HUDEP-2 (cell line): ENCODE data around the gene KCTD8.
"Not testable (repeated sequence)": the region's sequence is repeated elsewhere in the genome, so short reads cannot be mapped to it uniquely, and the experiment has no call there.

Experiments used
- DNase-seq, 76 experiments: peaks; one replicate each; lab custom pipeline; 2025; ENCODE audit not compliant: unreplicated experiment in 76 of 76; lab: John Stamatoyannopoulos, UW

The KCTD8 gene

GRCh38 chr4:44167766-44168165 is 280.8 kb downstream of the KCTD8 start:
- not testable (repeated sequence) for DNase-seq

GRCh38 chr4:44165938-44166337 is 282.7 kb downstream of the KCTD8 start:
- DNase-seq: no peak

DNA sequence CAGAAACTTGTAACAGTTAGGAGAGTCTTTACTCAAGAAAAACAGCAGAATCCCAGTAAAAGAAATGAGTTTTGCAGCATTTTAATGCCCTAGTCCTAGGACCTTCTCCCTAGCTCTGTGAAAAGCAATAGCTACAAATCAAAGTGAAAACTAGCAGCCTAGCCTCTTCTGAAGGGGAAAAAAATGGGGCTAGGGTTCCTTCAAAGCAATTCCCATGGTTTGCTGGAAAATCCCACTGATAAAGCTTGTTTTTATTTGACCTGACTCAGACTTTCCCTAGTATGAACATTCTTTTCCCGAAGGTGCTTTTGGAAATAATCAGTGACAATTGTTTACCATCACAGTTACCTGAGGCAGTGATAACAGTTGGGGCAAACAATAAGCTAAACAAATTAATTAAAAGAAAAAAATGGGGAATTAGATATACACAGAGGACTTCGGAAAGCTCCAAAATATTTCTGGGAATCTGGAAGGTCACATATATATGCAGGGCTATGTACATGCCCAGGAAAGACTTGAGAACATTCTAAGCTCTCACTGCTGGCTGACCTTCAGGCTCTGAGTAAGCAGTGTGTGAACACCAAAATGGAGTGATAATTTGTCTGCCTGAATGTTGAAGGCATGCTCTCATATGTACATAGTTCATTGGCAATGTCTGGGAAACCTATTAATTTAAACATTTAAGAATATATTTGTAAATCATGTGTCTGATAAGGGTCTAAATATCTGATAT is 285.9 kb downstream of the KCTD8 start:
- DNase-seq: no peak

- no peak for DNase-seq
Measured at GRCh38 chr4:44161756-44162155, 286.9 kb downstream of the KCTD8 start.

DNA sequence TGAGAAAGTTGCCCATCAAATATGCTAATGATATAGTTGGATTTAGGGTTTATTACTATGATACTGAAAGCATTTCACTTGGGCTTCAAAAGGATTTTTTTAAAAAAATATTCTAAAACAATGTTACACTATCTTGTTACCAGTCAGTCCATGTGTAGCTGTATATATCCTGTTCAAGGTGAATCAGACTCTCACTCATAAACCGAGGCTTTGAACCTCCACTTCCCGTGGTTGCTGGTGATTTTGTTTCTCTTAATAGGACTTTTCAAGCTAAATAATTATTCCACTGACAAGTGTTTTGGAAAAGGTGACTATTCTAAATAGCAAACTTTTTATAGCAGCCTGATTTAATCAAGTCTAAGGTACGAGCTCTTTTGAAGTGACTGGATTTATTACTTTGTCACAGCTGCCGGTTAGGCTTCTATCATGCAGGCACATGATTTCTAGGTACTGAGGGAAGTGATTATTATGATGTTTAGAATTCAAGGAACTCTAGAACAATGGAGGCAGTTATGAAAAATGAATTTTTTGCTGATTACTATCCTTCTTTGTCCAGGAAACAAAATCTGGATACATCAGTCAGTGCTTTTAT is 287.7 kb downstream of the KCTD8 start:
- DNase-seq: no peak

DNA sequence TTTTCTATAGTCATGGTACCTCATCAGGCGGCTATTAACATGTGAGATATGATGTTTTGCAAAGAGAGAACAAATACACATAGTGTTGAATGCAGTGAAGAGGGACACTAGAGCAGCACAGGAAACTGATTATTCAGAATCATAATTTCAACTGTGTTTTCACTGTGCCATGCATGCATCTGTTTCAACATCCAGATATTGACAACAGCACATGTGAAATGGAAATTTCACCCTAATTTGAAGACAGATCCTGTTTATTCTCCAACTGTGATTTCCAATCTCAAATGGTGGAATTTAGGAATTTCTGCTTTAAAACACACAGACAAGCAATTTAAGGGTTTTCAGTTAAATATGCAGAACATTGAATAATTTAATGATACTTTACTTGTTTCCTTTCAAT is 288.6 kb downstream of the KCTD8 start:
- DNase-seq: no peak

DNA sequence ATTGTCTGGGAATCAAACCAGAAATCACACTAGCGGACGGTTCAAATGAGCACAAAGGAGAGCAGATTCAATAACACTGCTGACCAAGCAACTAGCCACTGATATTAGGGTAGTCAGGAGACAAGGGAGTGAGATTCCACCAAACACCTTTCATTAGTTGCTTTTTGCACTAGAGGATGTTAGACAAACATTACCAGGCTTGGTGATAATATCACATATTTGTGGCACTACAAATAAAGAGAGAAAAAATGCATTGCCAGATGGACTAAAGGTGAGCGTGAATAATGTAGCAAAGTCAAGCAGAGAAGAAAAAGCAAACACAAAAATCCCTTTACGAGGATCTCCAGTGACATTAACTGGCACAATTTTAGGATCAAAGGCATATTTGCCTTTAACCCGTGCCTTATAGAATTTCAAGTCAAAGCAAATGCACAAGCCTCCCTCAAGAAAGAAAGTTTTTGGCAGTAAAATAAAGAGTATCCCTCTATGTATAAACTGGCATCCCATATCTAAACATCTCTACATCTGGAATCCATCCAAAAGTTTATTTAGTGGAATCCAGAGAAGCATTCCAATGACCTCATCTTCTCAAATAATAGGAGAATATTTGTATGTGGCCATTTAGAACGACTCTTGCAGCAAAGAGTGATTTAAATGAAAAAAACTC is 290.9 kb downstream of the KCTD8 start:
- no peak for DNase-seq

DNA sequence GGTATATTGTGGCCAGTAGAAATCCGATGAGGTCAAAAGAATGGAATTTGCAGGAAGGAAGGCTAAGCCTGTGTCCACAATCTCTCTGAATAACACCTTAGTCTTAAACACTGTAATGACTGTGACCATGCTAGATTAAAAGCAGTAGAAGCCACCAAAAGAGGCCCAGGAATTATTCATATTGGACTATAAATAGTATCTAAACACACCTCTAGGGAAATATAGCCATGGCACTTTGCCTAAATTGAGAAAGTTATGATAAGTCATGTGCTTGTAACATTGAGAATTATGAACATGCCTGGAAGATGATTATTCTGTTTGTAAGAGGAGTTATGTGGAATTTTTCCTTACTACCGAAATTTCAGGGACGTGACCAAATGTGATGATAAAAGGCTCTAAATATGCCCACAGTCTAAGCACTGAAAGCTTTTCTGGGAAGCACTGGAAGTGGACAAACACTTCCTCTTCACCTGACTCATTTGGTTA is 298.5 kb downstream of the KCTD8 start:
- DNase-seq: no peak

- DNase-seq: no peak
Measured at GRCh38 chr4:44149282-44149681, 299.3 kb downstream of the KCTD8 start.

- DNase-seq: no peak
Measured at GRCh38 chr4:44147571-44148075, 301.0 kb downstream of the KCTD8 start.

DNA sequence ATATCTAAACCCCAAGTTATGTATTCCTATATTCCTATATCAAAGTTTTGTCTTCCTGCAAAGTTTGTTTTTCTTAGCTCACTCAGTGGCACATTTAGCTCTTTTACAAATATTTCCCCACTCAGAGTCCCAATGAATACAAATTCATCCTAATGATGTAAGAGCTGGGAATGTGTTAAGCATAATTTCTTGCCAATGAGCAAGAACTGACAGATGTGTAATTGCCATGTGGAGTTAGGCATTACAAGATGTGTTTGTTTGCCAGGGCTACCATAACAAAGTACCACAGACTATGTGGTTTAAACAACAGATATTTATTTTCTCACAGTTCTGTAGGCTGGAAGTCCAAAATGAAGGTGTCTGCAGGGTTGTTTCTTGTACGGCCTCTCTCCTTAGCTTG is 302.1 kb downstream of the KCTD8 start:
- no peak for DNase-seq

GRCh38 chr4:44145868-44146267 is 302.7 kb downstream of the KCTD8 start:
- no peak for DNase-seq

DNA sequence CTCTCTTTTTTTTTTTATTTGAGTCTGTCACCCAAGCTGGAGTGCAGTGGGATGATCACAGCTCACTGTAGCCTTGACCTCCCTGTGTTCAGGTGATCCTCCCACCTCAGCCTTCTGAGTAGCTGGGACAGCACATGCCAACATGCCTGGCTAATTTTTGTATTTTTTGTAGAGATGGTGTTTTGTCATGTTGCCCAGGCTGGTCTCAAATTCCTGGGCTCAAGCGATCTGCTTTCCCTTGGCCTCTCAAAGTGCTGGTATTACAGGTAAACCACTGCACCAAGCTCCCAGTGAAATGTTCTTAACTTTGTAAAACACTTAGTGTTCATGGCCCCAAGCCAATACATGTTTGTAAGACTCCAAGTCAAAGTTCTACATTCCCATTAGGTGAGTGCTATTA is 316.1 kb downstream of the KCTD8 start:
- DNase-seq: no peak
